A549 (cell line): ENCODE data around the gene SETD7. TPM values are rescaled to one million over a fixed set of nuclear protein-coding genes. Genes with fewer than 3 reads are reported as not detected.

Source experiments
- ATAC-seq, 2 experiments: fragments of 200-7000 bp in 1 of 2; fragments of >200 bp in 1 of 2; cut with Nextera tagmentation in 1 of 2; cut with Tn5 transposase in 1 of 2; 3 replicates each; pipeline versions ENCODE4 v1.8.0 to v1.9.1; 2018 to 2020; ENCODE audit warnings: mild to moderate bottlenecking in 1 of 2, moderate library complexity in 1 of 2
- CTCF ChIA-PET: fragments of 300-600 bp; sonication (Branson Sonifier 250); formaldehyde crosslinking; extraction: SDS; loops from one replicate; lab custom pipeline; 2021; ENCODE audit warnings: antibody characterized with exemption, inconsistent platforms; lab: Yijun Ruan, JAX
- POLR2A ChIA-PET: fragments of 350-600 bp; formaldehyde crosslinking; extraction: SDS; loops from one replicate; lab custom pipeline; 2021; ENCODE audit warnings: antibody characterized with exemption, inconsistent platforms; lab: Yijun Ruan, JAX
- DNase-seq, 2 experiments: peaks; one replicate each; pipeline versions ENCODE4 v3.0.0 to v3.0.0-alpha.2; 2011 to 2016; ENCODE audit warnings: low read depth in 1 of 2, low spot score in 1 of 2
- FAIRE-seq: peaks from 2 replicates; lab custom pipeline; 2011; peaks lifted over from hg19 to GRCh38; lab: Jason Lieb, UNC
- H3K27ac ChIP-seq, 2 experiments: fragments of >200 bp; sonication (Bioruptor Twin); formaldehyde crosslinking; 3 replicates each; pipeline ENCODE4 v1.5.1; 2016 to 2017
- H3K4me1 ChIP-seq: fragments of >200 bp; sonication (Bioruptor Twin); formaldehyde crosslinking; 3 replicates; pipeline ENCODE4 v1.6.1; 2016
- H3K4me2 ChIP-seq: fragments of >200 bp; sonication (Bioruptor Twin); formaldehyde crosslinking; 3 replicates; pipeline ENCODE4 v1.6.1; 2016
- H3K4me3 ChIP-seq: fragments of >200 bp; sonication (Bioruptor Twin); formaldehyde crosslinking; 3 replicates; pipeline ENCODE4 v1.5.1; 2016
- H3K9me3 ChIP-seq: fragments of >200 bp; sonication (Bioruptor Twin); formaldehyde crosslinking; 3 replicates; pipeline ENCODE4 v1.6.1; 2016
- BHLHE40 ChIP-seq: IDR thresholded peaks from 2 replicates; pipeline ENCODE4 v1.6.1; 2012; ENCODE audit warnings: low read depth, low read length, inconsistent platforms
- CHD4 ChIP-seq: fragments of 200-600 bp; sonication (generic); IDR thresholded peaks from 2 replicates; pipeline ENCODE4 v1.6.1; 2016; ENCODE audit warnings: antibody characterized with exemption, mild to moderate bottlenecking, borderline replicate concordance
- EHF ChIP-seq: fragments of 250-450 bp; sonication (Bioruptor Pico); IDR thresholded peaks from 2 replicates; pipeline ENCODE4 v1.5.0; 2020; ENCODE audit warnings: mild to moderate bottlenecking
- EHMT2 ChIP-seq: fragments of 200-600 bp; sonication (generic); IDR thresholded peaks from 2 replicates; pipeline ENCODE4 v1.6.1; 2016; ENCODE audit warnings: antibody characterized with exemption, low read depth, mild to moderate bottlenecking, moderate library complexity
- EP300 ChIP-seq, 2 experiments: fragments of >200 bp; sonication (Bioruptor Twin); formaldehyde crosslinking; IDR thresholded peaks; 2 replicates in 1 of 2; 3 replicates in 1 of 2; pipeline ENCODE4 v1.6.1; 2016 to 2017
- FOXS1 ChIP-seq: fragments of 250-450 bp; sonication (Bioruptor Pico); IDR thresholded peaks from 2 replicates; pipeline ENCODE4 v1.5.0; 2020; ENCODE audit warnings: mild to moderate bottlenecking, moderate library complexity
- GATA3 ChIP-seq: IDR thresholded peaks from 2 replicates; pipeline ENCODE4 v1.6.1; 2012; ENCODE audit warnings: borderline replicate concordance
- HOXB13 ChIP-seq: fragments of 250-450 bp; sonication (Bioruptor Pico); IDR thresholded peaks from 2 replicates; pipeline ENCODE4 v1.5.0; 2020; ENCODE audit warnings: low read depth, mild to moderate bottlenecking, moderate library complexity
- HOXB5 ChIP-seq: fragments of 250-450 bp; sonication (Bioruptor Pico); IDR thresholded peaks from 2 replicates; pipeline ENCODE4 v1.5.0; 2020; ENCODE audit warnings: mild to moderate bottlenecking, moderate library complexity
- JUN ChIP-seq, 2 experiments: fragments of >200 bp; sonication (Bioruptor Twin); formaldehyde crosslinking; IDR thresholded peaks; 2 replicates in 1 of 2; 3 replicates in 1 of 2; pipeline ENCODE4 v1.6.1; 2016 to 2017
- KDM5A ChIP-seq: fragments of 200-600 bp; sonication (generic); IDR thresholded peaks from 2 replicates; pipeline ENCODE4 v1.6.1; 2016; ENCODE audit warnings: antibody characterized with exemption, mild to moderate bottlenecking
- MAFK ChIP-seq: fragments of 450-650 bp; IDR thresholded peaks from 2 replicates; pipeline ENCODE4 v1.6.1; 2014; ENCODE audit not compliant: partially characterized antibody
- MYC ChIP-seq: IDR thresholded peaks from 2 replicates; pipeline ENCODE4 v1.6.1; 2012; ENCODE audit warnings: mild to moderate bottlenecking, inconsistent platforms, low read length, improper control_type of control experiment, borderline replicate concordance
- NPAS2 ChIP-seq: fragments of 250-450 bp; sonication (Bioruptor Pico); IDR thresholded peaks from 2 replicates; pipeline ENCODE4 v1.8.0; 2022; ENCODE audit warnings: mild to moderate bottlenecking, moderate library complexity, borderline replicate concordance
- NR3C1 ChIP-seq: fragments of >200 bp; sonication (Bioruptor Twin); formaldehyde crosslinking; IDR thresholded peaks from 3 replicates; pipeline ENCODE4 v1.6.1; 2017
- POLR2A ChIP-seq: IDR thresholded peaks from 2 replicates; pipeline ENCODE4 v1.6.1; 2012; ENCODE audit warnings: mild to moderate bottlenecking, low read length
- SREBF2 ChIP-seq: fragments of 450-650 bp; IDR thresholded peaks from 2 replicates; pipeline ENCODE4 v1.6.1; 2014; ENCODE audit warnings: mild to moderate bottlenecking, moderate library complexity
- TFCP2L1 ChIP-seq: fragments of 250-450 bp; sonication (Bioruptor Pico); IDR thresholded peaks from 2 replicates; pipeline ENCODE4 v1.5.0; 2021; ENCODE audit warnings: mild to moderate bottlenecking
- ZFP36 ChIP-seq: fragments of 450-650 bp; IDR thresholded peaks from 2 replicates; pipeline ENCODE4 v1.6.1; 2014; ENCODE audit warnings: borderline replicate concordance; ENCODE audit not compliant: partially characterized antibody
- WGBS: methylation state at CpG from one replicate; pipeline ENCODE4 v1.1.6; 2017; ENCODE audit errors: missing lambda C conversion rate; 5-methylcytosine and 5-hydroxymethylcytosine counted together
- polyA plus RNA-seq, 4 experiments: library from polyadenylated mRNA; depleted of rRNA in 3 of 4; stranded (reverse); fragments of >200 nt; fragmentation: RNase III in 1 of 4; extraction: RNeasy Plus Mini Kit Qiagen cat#74134 plus additional on column Dnase treatment in 1 of 4; gene quantifications; 2 replicates in 3 of 4; 3 replicates in 1 of 4; pipeline ENCODE4 v1.2.3, GENCODE V29; 2011 to 2017
- TF ChIP-seq, protein P1 (sequence below): fragments of 250-450 bp; sonication (Bioruptor Pico); IDR thresholded peaks from 2 replicates; pipeline ENCODE4 v1.5.0; 2020; ENCODE audit warnings: low read depth, mild to moderate bottlenecking, moderate library complexity
- TF ChIP-seq, protein P2 (sequence below): fragments of 200-600 bp; sonication (generic); IDR thresholded peaks from 2 replicates; pipeline ENCODE4 v1.6.1; 2016; ENCODE audit warnings: antibody characterized with exemption, mild to moderate bottlenecking, moderate library complexity
- TF ChIP-seq, protein P3 (sequence below): IDR thresholded peaks from 2 replicates; pipeline ENCODE4 v1.6.1; 2012

SETD7 gene
- polyA plus RNA-seq, 2 of the 4 experiments (the other 2 are of a cell fraction): 30.6 to 39.1 TPM

DNA sequence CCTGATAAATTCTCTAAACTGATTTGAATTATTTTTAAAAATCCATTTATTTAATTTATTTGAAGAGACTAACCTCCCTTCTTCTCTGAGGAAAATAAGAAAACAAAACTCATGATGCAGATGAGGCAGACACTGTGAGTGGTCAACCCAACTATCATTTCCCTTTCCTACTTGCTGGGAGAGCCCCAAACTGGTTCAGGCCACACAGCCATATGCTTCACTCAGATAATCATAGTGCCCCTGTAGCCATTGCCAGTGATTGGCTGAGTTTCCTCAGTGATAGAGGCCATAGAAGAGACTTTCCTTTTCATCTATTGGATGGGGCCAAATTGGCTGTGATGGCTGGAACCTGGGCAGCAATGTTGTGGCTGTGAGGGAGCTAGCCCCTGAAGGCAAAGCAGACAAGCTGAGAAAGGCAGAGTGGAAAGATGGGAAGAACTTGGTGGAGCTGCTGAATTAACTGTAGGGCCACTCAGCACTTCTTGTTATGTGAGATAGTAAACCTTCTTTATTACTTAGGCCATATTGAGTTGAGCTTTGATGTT lies 52.3 kb downstream of the SETD7 start:
- ChIA-PET POLR2A (no interaction called here), CTCF (interaction anchor here (1.2 to 1.3 kb wide), 2 partner anchors 9 to 130 kb away, joined by 3 to 4 read pairs; no protein-coding TSS in a partner anchor)
- DNase-seq (no peak), ATAC-seq (no peak), FAIRE-seq (no peak)
- Histone ChIP-seq H3K4me1 (no peaks in the 10 kb centered on the region), H3K9me3 (no peaks in the 10 kb centered on the region), H3K27ac (no peak overlapping the region), H3K4me3 (no peak overlapping the region), H3K4me2 (no peak overlapping the region)
- no peak for TF ChIP-seq CHD4
- no peak for TF ChIP-seq HOXB5 (CRISPR knock-in tag)

DNA sequence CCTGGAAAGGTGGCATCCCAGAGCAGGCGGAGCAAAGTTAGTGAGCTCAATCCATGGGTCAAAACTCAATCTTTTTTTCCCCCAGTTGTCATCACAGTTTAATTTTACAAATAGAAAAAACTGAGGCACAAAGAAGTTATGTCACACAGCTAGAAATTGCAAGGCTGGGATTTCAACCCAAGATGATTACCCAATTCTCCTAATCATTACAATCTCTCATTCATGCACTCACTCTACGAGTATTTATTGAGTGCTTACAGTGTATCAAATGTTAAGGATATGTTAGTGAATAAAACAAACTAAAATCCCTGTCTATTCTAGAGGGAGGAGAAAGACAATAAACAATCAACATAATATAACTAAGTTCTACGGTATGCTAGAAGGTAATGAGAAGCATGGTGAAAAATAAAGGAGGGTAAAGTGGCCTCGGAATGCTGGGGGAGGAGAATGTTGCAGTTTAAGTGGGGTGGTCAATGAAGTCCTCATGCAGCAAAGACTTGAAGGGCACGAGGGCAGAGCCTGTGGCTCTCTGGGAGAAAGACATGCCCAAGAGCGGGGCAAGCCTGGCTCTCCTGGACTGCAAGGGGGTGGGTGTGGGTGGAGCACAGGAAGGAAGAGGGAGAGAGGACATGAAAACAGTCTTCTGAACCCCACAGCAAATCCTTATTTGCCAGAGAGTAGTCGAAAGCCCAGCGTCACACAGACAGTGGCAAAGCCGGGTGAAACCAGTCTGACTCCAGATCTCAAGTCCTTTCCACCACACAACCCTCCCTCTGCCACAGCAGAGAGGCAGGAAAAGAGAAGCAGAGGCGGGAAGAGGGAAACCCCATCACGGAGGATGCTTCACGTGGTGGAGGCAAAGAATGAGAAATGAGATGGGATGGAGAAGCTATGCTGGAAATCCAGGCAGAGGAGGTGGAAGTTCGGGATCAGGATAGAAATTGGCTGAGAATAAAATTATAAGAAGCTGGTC lies 53.8 kb downstream of the SETD7 start:
- Histone ChIP-seq H3K4me1 (no peaks in the 10 kb centered on the region), H3K4me2 (no peak overlapping the region), H3K27ac (no peak overlapping the region), H3K4me3 (no peak overlapping the region), H3K9me3 (no peaks in the 10 kb centered on the region)
- ChIA-PET POLR2A (no interaction called here), CTCF (interaction anchor here (1.0 to 1.1 kb wide), 2 partner anchors 131 to 150 kb away, joined by 3 to 4 read pairs; no protein-coding TSS in a partner anchor)
- DNase-seq (no peak), FAIRE-seq (no peak), ATAC-seq (peak; percentile 19 to 37; a peak in 5 of 6 replicates)
- TF ChIP-seq ZFP36 (no peak), SREBF2 (no peak), EP300 (IDR thresholded peaks at IDR 0.05) (no peak), BHLHE40 (no peak)
- TF ChIP-seq, protein P1, sequence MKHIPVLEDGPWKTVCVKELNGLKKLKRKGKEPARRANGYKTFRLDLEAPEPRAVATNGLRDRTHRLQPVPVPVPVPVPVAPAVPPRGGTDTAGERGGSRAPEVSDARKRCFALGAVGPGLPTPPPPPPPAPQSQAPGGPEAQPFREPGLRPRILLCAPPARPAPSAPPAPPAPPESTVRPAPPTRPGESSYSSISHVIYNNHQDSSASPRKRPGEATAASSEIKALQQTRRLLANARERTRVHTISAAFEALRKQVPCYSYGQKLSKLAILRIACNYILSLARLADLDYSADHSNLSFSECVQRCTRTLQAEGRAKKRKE (CRISPR knock-in tag): no peak
- WGBS: 81% methylated on average over 13 of the region's 13 CpGs

DNA sequence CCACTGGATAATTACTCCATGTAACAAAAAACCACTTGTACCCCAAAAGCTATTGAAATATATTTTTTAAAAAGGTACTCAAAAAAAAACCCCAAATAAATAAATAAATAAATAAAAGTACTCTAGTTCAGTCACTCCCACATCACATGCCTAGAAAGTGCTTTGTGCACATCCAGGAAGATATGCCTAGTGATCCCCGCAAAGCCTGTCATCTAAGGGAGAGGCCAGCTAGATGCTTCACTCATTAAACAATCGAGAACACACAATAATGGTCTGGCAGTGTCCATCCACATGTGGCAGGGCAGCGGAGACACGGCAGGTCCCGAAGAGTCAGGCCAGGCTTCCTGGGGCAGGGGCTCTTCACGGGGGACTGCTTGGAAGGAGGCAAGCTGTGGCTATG lies 54.5 kb downstream of the SETD7 start:
- TF ChIP-seq GATA3 (no peak), MAFK (no peak), HOXB13 (CRISPR knock-in tag) (no peak), FOXS1 (CRISPR knock-in tag) (no peak)
- TF ChIP-seq, protein P2, sequence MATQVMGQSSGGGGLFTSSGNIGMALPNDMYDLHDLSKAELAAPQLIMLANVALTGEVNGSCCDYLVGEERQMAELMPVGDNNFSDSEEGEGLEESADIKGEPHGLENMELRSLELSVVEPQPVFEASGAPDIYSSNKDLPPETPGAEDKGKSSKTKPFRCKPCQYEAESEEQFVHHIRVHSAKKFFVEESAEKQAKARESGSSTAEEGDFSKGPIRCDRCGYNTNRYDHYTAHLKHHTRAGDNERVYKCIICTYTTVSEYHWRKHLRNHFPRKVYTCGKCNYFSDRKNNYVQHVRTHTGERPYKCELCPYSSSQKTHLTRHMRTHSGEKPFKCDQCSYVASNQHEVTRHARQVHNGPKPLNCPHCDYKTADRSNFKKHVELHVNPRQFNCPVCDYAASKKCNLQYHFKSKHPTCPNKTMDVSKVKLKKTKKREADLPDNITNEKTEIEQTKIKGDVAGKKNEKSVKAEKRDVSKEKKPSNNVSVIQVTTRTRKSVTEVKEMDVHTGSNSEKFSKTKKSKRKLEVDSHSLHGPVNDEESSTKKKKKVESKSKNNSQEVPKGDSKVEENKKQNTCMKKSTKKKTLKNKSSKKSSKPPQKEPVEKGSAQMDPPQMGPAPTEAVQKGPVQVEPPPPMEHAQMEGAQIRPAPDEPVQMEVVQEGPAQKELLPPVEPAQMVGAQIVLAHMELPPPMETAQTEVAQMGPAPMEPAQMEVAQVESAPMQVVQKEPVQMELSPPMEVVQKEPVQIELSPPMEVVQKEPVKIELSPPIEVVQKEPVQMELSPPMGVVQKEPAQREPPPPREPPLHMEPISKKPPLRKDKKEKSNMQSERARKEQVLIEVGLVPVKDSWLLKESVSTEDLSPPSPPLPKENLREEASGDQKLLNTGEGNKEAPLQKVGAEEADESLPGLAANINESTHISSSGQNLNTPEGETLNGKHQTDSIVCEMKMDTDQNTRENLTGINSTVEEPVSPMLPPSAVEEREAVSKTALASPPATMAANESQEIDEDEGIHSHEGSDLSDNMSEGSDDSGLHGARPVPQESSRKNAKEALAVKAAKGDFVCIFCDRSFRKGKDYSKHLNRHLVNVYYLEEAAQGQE: no peak
- POLR2A ChIA-PET: no interaction called here
- no peak overlapping the region for H3K27ac ChIP-seq
- no peak for ATAC-seq
- DNase-seq: no peak
- no peak for FAIRE-seq
- H3K4me2 ChIP-seq: no peak overlapping the region
- CTCF ChIA-PET: interaction anchor here (1.1 to 1.4 kb wide), 2 partner anchors 30 to 151 kb away, joined by 3 to 4 read pairs; no protein-coding TSS in a partner anchor
- H3K9me3 ChIP-seq: no peaks in the 10 kb centered on the region
- H3K4me3 ChIP-seq: no peak overlapping the region
- 81% methylated on average over 6 of the region's 6 CpGs for WGBS
- H3K4me1 ChIP-seq: no peaks in the 10 kb centered on the region

DNA sequence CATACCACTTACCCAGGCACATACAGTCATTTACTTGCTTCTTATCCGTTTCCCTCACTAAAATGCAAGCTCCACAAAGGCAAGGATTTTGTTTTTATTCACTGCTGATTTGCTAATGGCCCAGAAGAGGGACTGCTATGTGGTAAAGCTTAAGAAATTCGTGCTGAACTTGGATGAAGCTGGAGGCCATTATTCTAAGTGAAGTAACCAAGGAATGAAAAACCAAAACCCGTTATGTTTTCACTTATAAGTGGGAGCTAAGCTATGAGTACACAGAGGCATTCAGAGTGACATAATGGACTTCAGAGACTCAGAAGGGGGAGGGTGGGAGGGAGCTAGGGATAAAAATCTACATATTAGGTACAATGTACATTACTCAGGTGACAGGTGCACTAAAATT lies 54.9 kb downstream of the SETD7 start:
- WGBS: 43% methylated on average over 3 of the region's 3 CpGs
- CTCF ChIA-PET: interaction anchor here (1.1 to 1.4 kb wide), 2 partner anchors 30 to 151 kb away, joined by 3 to 4 read pairs; no protein-coding TSS in a partner anchor
- TF ChIP-seq, protein P3, sequence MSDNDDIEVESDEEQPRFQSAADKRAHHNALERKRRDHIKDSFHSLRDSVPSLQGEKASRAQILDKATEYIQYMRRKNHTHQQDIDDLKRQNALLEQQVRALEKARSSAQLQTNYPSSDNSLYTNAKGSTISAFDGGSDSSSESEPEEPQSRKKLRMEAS: no peak
- TF ChIP-seq MYC (no peak), HOXB5 (CRISPR knock-in tag) (no peak), JUN (IDR thresholded peaks at IDR 0.05) (no peak), NR3C1 (no peak), TFCP2L1 (CRISPR knock-in tag) (no peak), EHMT2 (no peak), KDM5A (no peak), NPAS2 (no peak), EHF (CRISPR knock-in tag) (no peak), CHD4 (no peak), POLR2A (no peak), MAFK (no peak)
- TF ChIP-seq, all 56 proteins: peak for 0
- H3K4me3 ChIP-seq: no peak overlapping the region
- no peaks in the 10 kb centered on the region for H3K4me1 ChIP-seq
- H3K9me3 ChIP-seq: no peaks in the 10 kb centered on the region
- H3K27ac ChIP-seq: no peak overlapping the region
- FAIRE-seq (no peak), ATAC-seq (no peak), DNase-seq (no peak)
- H3K4me2 ChIP-seq: no peak overlapping the region
- POLR2A ChIA-PET: no interaction called here
